ENCODE results near the gene CCNF. TPM values are rescaled to one million over a fixed set of nuclear protein-coding genes. Genes with fewer than 3 reads are reported as not detected.

CCNF gene
- polyA plus RNA-seq, 1 donor from 2014 or later = 5.2 TPM

- Histone ChIP-seq H3K4me2 (ENCODE audit: low read length) (no peak overlapping the region), H3K9me2 (ENCODE audit: insufficient read depth, low read length) (no peaks in the 10 kb centered on the region), H4K20me1 (ENCODE audit: insufficient read depth) (no peaks in the 10 kb centered on the region), H3K27ac (ENCODE audit: low read length) (no peak overlapping the region), H3K79me2 (replicated peaks; ENCODE audit: insufficient read depth, low read length) (no peaks in the 10 kb centered on the region), H3K9me3 (ENCODE audit: low read length) (no peaks in the 10 kb centered on the region), H2AFZ (ENCODE audit: low read depth, low read length) (no peak overlapping the region), H3K36me3 (ENCODE audit: insufficient read depth, low read length) (no peaks in the 10 kb centered on the region), H3K9ac (ENCODE audit: low read length) (no peak overlapping the region), H3F3A (ENCODE audit: insufficient read depth, low read length, poor library complexity, severe bottlenecking) (no peaks in the 10 kb centered on the region), H3K27me3 (ENCODE audit: insufficient read depth, low read depth, low read length) (no peaks in the 10 kb centered on the region), H3K4me3 (ENCODE audit: low read length) (no peak overlapping the region)
- TF ChIP-seq REST (IDR thresholded peaks at IDR 0.05; ENCODE audit: borderline replicate concordance) (no peak), POLR2AphosphoS5 (IDR thresholded peaks at IDR 0.05) (no peak), SMC3 (conservative IDR thresholded peaks at IDR 0.05; ENCODE audit: poor library complexity) (no peak), CTCF (IDR thresholded peaks at IDR 0.05; ENCODE audit: poor library complexity, severe bottlenecking) (no peak), EP300 (conservative IDR thresholded peaks at IDR 0.05; ENCODE audit: poor library complexity, severe bottlenecking) (no peak), MXI1 (conservative IDR thresholded peaks at IDR 0.05; ENCODE audit: poor library complexity, severe bottlenecking) (no peak), EZH2 (IDR thresholded peaks at IDR 0.05; ENCODE audit: borderline replicate concordance, insufficient read depth, low read length, poor library complexity, severe bottlenecking) (no peak), RAD21 (conservative IDR thresholded peaks at IDR 0.05) (no peak), TAF1 (IDR thresholded peaks at IDR 0.05; ENCODE audit: low read depth) (no peak)
Observed at GRCh38 chr16:2386990-2387389, 42.3 kb upstream of the CCNF start.

- Histone ChIP-seq H3K9me3 (ENCODE audit: low read length) (no peaks in the 10 kb centered on the region), H3K27ac (ENCODE audit: low read length) (no peak overlapping the region), H2AFZ (ENCODE audit: low read depth, low read length) (no peak overlapping the region)
Observed at GRCh38 chr16:2388139-2388874, 40.9 kb upstream of the CCNF start.

More at GRCh38 chr16:2388139-2388874, 40.9 kb upstream of the CCNF start:
- no peak overlapping the region for H3K4me3 ChIP-seq (ENCODE audit: low read length)
- H3K36me3 ChIP-seq (ENCODE audit: insufficient read depth, low read length) = no peaks in the 10 kb centered on the region
- no peak overlapping the region for H3K9ac ChIP-seq (ENCODE audit: low read length)
- H3F3A ChIP-seq (ENCODE audit: insufficient read depth, low read length, poor library complexity, severe bottlenecking) = no peaks in the 10 kb centered on the region
- H4K20me1 ChIP-seq (ENCODE audit: insufficient read depth) = no peaks in the 10 kb centered on the region
- no peaks in the 10 kb centered on the region for H3K27me3 ChIP-seq (ENCODE audit: insufficient read depth, low read depth, low read length)
- TF ChIP-seq TAF1 (IDR thresholded peaks at IDR 0.05; ENCODE audit: low read depth) (no peak), RAD21 (conservative IDR thresholded peaks at IDR 0.05) (no peak), EZH2 (IDR thresholded peaks at IDR 0.05; ENCODE audit: borderline replicate concordance, insufficient read depth, low read length, poor library complexity, severe bottlenecking) (no peak), EP300 (conservative IDR thresholded peaks at IDR 0.05; ENCODE audit: poor library complexity, severe bottlenecking) (no peak)
- H3K9me2 ChIP-seq (ENCODE audit: insufficient read depth, low read length) = no peaks in the 10 kb centered on the region
- no peaks in the 10 kb centered on the region for H3K79me2 ChIP-seq (replicated peaks; ENCODE audit: insufficient read depth, low read length)
- H3K4me2 ChIP-seq (ENCODE audit: low read length) = no peak overlapping the region
